Measurements from ENCODE around the gene MBLAC2.

MBLAC2 gene

GRCh38 chr5:90503596-90503995 lies 29.0 kb upstream of the MBLAC2 start:
- no peak overlapping the region for H3K27ac ChIP-seq
- TF ChIP-seq ZFX (IDR thresholded peaks at IDR 0.05) (no peak), CTCF (conservative IDR thresholded peaks at IDR 0.05) (no peak)

DNA sequence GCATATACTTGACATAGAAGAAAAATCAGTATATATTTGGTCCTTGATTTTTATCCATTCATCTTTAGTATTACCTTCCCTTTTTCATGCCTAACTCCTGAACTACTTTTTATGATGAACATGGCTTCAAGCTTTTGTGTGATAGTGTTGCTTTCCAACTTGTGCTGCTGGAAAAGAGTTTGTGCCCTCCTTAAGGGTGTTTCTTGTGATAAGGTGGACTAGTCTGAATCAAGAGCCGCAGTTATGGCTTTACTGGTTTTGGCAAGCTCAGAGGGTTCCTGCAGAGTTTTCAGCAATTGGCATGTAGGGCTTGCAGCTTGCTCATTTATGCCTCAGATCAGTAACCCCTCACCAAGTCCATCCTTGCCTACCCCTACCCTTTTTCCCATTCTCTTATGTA lies 20.6 kb upstream of the MBLAC2 start:
- no peak overlapping the region for H3K27ac ChIP-seq
- TF ChIP-seq ZFX (IDR thresholded peaks at IDR 0.05): no peak
- TF ChIP-seq CTCF (conservative IDR thresholded peaks at IDR 0.05): no peak

- TF ChIP-seq CTCF (conservative IDR thresholded peaks at IDR 0.05) (no peak), ZFX (IDR thresholded peaks at IDR 0.05) (no peak)
- no peak overlapping the region for H3K27ac ChIP-seq
These were observed 19.5 kb upstream of the MBLAC2 start for GRCh38 chr5:90494043-90494442.

- no peak for TF ChIP-seq CTCF (conservative IDR thresholded peaks at IDR 0.05)
- no peak for TF ChIP-seq ZFX (IDR thresholded peaks at IDR 0.05)
- no peak overlapping the region for H3K27ac ChIP-seq
These were observed 14.2 kb upstream of the MBLAC2 start for GRCh38 chr5:90488791-90489190.

DNA sequence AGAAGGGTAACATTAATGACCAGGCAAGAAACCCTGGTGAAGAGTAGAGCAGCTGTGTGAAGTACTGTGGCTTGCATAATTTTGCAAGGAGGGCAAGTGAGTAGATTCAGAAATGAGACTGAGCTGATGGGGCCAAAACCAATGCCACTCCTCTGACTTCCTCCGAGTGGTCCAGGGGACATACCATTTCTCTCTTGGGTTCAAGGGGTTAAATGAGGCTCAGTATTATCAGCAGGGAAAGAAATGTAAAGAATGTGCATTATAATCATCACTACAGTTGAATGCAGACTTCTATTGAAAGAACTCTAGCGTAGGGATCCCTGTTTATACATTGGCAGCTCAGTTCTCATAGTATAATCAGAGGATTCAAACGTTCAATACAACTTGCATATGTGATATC lies 10.0 kb upstream of the MBLAC2 start:
- TF ChIP-seq CTCF (conservative IDR thresholded peaks at IDR 0.05) (no peak), ZFX (IDR thresholded peaks at IDR 0.05) (no peak)
- H3K27ac ChIP-seq: no peak overlapping the region

DNA sequence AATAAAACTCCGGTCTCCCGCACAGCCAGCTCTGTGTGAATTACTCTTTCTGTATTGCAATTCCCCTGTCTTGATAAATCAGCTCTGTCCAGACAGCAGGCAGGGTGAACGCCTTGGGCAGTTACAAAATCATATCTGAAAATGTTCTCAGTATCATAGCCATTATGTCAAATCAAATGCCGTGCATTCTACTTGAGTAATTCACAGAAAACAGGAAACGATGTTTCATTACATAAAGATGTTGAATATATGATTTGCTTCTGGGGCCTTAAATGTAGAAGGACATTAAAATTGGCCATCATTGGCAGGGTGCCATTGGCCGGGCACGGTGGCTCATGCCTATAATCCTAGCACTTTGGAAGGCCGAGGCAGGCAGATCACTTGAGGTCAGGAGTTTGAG lies 8.6 kb upstream of the MBLAC2 start:
- no peak for TF ChIP-seq CTCF (conservative IDR thresholded peaks at IDR 0.05)

GRCh38 chr5:90480699-90481098 lies 6.1 kb upstream of the MBLAC2 start:
- no peak overlapping the region for H3K27ac ChIP-seq
- TF ChIP-seq ZFX (IDR thresholded peaks at IDR 0.05): no peak
- no peak for TF ChIP-seq CTCF (conservative IDR thresholded peaks at IDR 0.05)

More for the DNA sequence above, 8.6 kb upstream of the MBLAC2 start:
- H3K27ac ChIP-seq: no peak overlapping the region

Measured in C4-2B (cell line).